Fibroblast of the aortic adventitia (primary cell): Measurements from ENCODE around the gene PLAC9. TPM values are rescaled to one million over a fixed set of nuclear protein-coding genes. Genes with fewer than 3 reads are reported as not detected.
A peak's percentile ranks its signal among the peaks of the same experiment; 100 is the strongest.

Source experiments
- DNase-seq: peaks from one replicate; pipeline ENCODE4 v3.0.0-alpha.2; 2010; ENCODE audit warnings: low read depth
- H3K4me3 ChIP-seq: 2 replicates; pipeline ENCODE4 v1.5.1; 2011; ENCODE audit warnings: low read depth, mild to moderate bottlenecking, control low read depth, low read length, moderate library complexity
- total RNA-seq: library from RNA; depleted of rRNA; stranded (reverse); fragments of >200 nt; gene quantifications from 2 replicates; pipeline ENCODE4 v1.2.3, GENCODE V29; 2012; ENCODE audit warnings: low replicate concordance
- TF ChIP-seq, protein P1 (sequence below): IDR thresholded peaks from 2 replicates; pipeline ENCODE4 v1.5.1; 2011; ENCODE audit warnings: mild to moderate bottlenecking, low read length, control low read depth, inconsistent platforms; ENCODE audit not compliant: insufficient read depth

Gene PLAC9
- total RNA-seq, 1 donor, result 32.1 TPM

DNA sequence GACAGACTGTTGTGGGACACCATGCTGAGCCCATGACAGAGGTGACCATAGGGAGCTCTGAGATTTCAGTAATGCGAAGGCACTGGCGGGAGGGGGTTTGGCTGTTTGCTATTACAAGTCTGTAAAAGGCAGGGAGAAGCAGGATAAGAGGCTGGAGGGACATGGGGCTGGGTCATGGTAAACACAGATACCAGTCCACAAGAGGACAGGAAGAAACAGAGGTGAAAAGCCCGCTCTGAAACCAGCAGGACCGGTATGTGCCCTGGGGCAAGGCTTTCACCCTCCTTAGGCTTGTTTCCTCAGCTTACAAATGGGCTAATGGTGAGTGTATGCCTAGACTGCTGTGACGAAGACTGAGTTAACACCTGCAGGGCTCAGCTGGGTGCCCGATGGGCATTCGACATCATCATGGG is 38.7 kb downstream of the PLAC9 start:
- no peak overlapping the region for H3K4me3 ChIP-seq
- TF ChIP-seq, protein P1, sequence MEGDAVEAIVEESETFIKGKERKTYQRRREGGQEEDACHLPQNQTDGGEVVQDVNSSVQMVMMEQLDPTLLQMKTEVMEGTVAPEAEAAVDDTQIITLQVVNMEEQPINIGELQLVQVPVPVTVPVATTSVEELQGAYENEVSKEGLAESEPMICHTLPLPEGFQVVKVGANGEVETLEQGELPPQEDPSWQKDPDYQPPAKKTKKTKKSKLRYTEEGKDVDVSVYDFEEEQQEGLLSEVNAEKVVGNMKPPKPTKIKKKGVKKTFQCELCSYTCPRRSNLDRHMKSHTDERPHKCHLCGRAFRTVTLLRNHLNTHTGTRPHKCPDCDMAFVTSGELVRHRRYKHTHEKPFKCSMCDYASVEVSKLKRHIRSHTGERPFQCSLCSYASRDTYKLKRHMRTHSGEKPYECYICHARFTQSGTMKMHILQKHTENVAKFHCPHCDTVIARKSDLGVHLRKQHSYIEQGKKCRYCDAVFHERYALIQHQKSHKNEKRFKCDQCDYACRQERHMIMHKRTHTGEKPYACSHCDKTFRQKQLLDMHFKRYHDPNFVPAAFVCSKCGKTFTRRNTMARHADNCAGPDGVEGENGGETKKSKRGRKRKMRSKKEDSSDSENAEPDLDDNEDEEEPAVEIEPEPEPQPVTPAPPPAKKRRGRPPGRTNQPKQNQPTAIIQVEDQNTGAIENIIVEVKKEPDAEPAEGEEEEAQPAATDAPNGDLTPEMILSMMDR, result no peak
- no peak for DNase-seq

DNA sequence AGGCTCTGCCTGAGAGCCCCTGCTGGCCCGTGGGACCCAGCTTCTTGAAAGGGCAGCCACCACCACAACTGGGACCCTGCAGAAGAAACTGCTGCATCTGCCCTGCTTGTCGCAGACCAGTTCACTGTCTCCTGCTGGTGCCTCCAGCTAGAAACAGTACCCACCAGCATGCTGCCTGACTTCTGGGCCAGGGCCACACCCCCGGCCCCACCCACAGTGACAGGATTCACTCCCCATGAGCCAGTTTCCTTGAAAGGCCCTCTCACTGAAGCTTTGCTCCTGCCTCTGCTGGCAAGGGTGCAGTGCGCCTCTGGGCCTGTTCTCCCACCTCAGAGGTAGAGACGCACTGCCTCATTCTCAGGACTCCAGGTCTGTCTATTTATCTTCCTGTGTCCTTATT is 40.4 kb downstream of the PLAC9 start:
- TF ChIP-seq, protein P1, result no peak
- DNase-seq, result no peak
- no peak overlapping the region for H3K4me3 ChIP-seq

DNA sequence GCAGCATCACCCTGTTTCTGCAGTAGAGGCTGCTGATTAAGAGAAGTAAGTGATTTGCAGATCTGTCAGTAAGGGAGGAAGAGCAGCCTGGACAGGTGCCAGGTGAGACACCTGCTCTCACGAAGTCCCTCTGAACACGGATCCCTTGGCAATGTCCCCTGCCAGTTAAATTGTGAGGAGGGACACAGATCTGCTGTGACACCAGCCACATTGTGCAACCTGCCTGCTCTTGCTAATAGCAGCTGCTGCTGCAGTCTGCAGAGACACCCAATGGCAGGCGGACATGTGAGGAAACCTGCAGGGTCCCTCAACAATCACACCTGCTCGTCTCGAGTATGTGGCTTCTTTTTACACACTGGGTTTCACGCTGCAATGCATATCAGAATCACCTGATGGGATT is 40.9 kb downstream of the PLAC9 start:
- TF ChIP-seq, protein P1, result no peak
- no peak overlapping the region for H3K4me3 ChIP-seq
- DNase-seq, result no peak

DNA sequence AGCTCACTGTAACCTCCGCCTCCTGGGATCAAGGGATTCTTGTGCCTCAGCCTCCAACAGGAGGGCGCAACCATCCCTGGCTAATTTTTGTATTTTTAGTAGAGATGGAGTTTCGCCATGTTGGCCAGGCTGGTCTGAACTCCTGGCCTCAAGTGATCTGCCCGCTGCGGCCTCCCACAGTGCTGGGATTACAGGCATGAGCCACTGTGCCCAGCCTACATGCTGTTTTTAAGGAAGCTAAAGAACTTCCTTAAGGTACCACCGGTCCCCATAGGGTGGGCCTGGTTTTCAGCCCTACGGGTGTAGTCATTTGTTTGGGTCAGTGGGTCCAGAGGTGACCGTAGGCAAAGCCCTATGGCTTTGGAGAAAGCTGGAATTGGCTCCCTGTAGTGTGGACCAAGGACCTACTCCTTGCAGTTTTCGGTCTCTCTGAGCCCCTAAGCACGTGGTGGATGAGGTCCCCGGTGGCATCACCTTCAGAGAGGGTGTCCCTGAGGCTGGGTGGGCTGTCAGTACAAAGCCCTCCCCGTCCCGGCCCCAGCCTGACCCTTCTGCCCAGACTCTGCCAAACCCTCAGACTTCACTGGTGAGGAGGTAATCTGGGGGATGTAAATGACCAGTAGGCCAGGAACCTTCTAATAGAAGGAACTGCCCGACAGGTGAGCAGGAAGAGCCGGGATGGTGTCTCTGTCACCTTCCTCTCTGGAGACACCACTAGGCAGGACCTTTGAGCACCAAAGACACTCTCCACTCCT is 42.3 kb downstream of the PLAC9 start:
- TF ChIP-seq, protein P1, result no peak
- H3K4me3 ChIP-seq, result no peak overlapping the region
- no peak for DNase-seq

DNA sequence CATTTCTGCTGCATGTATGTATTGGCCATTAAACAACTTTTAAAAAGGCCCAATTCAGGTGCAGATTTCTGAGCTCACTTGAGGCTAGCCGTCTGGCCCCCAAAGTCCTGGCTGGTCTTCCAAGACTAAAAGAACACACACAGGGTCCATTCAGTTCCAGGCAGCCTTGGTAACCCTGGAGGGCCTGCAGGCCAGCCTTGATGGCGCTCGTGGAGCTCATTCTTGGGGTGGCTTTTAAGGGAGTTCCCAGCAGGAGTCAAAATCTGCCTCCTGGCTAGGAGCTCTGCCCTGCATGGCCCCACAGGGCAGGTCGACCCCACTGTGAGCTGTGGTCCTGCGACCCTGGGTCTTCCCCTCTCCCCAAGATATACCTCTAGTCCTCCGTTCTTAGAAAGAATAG is 44.0 kb downstream of the PLAC9 start:
- no peak for DNase-seq
- H3K4me3 ChIP-seq, result no peak overlapping the region
- TF ChIP-seq, protein P1, result no peak

DNA sequence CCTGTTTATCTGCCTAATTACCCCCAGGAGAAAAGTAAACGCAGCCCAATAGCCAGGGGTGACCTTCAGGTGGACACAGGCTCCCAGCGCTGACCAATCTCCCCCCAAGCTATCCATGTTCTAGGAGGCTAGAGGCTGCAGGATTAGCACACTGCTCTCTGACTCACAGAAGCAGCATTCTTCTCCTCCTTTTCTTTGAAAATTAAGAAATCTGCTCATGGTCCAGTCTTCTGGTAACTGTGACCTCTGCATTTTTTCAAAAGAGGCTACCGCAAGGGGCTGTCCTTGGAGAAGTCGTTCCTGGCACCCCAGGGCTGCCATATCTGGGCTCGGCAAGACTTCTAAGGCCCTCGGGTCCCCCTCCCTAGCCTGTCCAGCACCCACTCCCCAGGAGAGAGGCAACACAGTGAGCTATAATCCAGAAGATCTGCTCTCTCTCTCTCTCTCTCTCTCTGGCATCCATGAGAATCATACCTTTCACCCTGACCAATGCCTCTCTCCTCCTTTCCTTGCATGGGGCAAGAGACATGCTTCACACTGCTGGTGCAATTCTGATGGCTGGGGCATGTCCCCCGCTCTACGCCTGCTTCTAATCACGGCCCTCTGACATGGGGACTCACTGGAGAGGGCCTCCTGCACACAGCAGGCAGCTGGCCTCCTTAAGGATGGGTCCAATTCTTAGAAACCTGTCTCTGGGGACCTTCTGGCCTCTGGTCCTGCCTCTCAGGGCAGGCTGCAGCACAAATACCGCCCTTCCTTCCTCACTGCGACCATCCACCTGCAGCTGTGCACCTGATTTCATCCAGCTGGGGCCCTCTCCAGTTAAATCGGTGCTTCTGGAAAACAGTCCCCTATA is 45.5 kb downstream of the PLAC9 start:
- TF ChIP-seq, protein P1, result no peak
- peak; percentile 51 for DNase-seq

More for the DNA sequence above, 45.5 kb downstream of the PLAC9 start:
- H3K4me3 ChIP-seq, result no peak overlapping the region
